Smooth muscle cell (in vitro differentiated cells): ENCODE measurements around the gene RTN4RL1. TPM values are rescaled to one million over a fixed set of nuclear protein-coding genes. Genes with fewer than 3 reads are reported as not detected.

Experiments
- DNase-seq: peaks from one replicate; lab custom pipeline; 2025; ENCODE audit not compliant: unreplicated experiment; lab: John Stamatoyannopoulos, UW
- H2AFZ ChIP-seq: fragments of 200-600 bp; sonication (generic); 2 replicates; pipeline ENCODE4 v1.6.0; 2016; ENCODE audit warnings: antibody characterized with exemption, low read depth, mild to moderate bottlenecking
- H3F3A ChIP-seq: fragments of 200-600 bp; sonication (generic); 2 replicates; pipeline ENCODE4 v1.6.0; 2017; ENCODE audit warnings: antibody characterized with exemption, low read depth
- H3K27ac ChIP-seq: fragments of 200-600 bp; sonication (generic); 2 replicates; pipeline ENCODE4 v1.5.1; 2016; ENCODE audit warnings: low read depth, mild to moderate bottlenecking
- H3K27me3 ChIP-seq: fragments of 200-600 bp; sonication (generic); 2 replicates; pipeline ENCODE4 v1.6.1; 2016; ENCODE audit warnings: low read depth, mild to moderate bottlenecking
- H3K36me3 ChIP-seq: fragments of 200-600 bp; sonication (generic); 2 replicates; pipeline ENCODE4 v1.5.1; 2016; ENCODE audit warnings: low read depth
- H3K4me1 ChIP-seq: fragments of 200-600 bp; sonication (generic); 2 replicates; pipeline ENCODE4 v1.5.1; 2016; ENCODE audit warnings: low read depth
- H3K4me2 ChIP-seq: fragments of 200-600 bp; sonication (generic); 2 replicates; pipeline ENCODE4 v1.6.0; 2016; ENCODE audit warnings: mild to moderate bottlenecking
- H3K4me3 ChIP-seq: fragments of 200-600 bp; sonication (generic); 2 replicates; pipeline ENCODE4 v1.5.1; 2016; ENCODE audit warnings: mild to moderate bottlenecking
- H3K79me2 ChIP-seq: fragments of 200-600 bp; sonication (generic); 2 replicates; pipeline ENCODE4 v1.6.0; 2016; ENCODE audit warnings: low read depth, mild to moderate bottlenecking
- H3K9ac ChIP-seq: fragments of 200-600 bp; sonication (generic); 2 replicates; pipeline ENCODE4 v1.6.0; 2016; ENCODE audit warnings: low read depth
- H3K9me3 ChIP-seq: fragments of 200-600 bp; sonication (generic); replicated peaks from 2 replicates; pipeline ENCODE4 v1.5.1; 2016; ENCODE audit warnings: low read depth
- H4K20me1 ChIP-seq: fragments of 200-600 bp; sonication (generic); 2 replicates; pipeline ENCODE4 v1.6.0; 2016; ENCODE audit warnings: low read depth
- WGBS: methylation state at CpG from one replicate; pipeline ENCODE4 v1.1.7; 2016; ENCODE audit warnings: low lambda C conversion rate; 5-methylcytosine and 5-hydroxymethylcytosine counted together
- polyA plus RNA-seq: library from polyadenylated mRNA; unstranded; fragments of >200 nt; fragmentation: Nextera tagmentation; extraction: Ambion mirVana; gene quantifications from 2 replicates; pipeline ENCODE4 v1.2.1, GENCODE V29; 2016
- total RNA-seq: library from RNA; depleted of rRNA; stranded (reverse); fragments of >200 nt; gene quantifications from 2 replicates; pipeline ENCODE4 v1.2.3, GENCODE V29; 2014
- TF ChIP-seq, protein P1 (sequence below): fragments of 200-600 bp; sonication (generic); IDR thresholded peaks from 2 replicates; pipeline ENCODE4 v1.5.1; 2017; ENCODE audit warnings: borderline replicate concordance, mild to moderate bottlenecking, antibody characterized with exemption; ENCODE audit not compliant: insufficient read depth, poor library complexity, severe bottlenecking

Gene RTN4RL1
- total and polyA plus RNA-seq, 2 experiments from 2014 or later, result not detected

DNA sequence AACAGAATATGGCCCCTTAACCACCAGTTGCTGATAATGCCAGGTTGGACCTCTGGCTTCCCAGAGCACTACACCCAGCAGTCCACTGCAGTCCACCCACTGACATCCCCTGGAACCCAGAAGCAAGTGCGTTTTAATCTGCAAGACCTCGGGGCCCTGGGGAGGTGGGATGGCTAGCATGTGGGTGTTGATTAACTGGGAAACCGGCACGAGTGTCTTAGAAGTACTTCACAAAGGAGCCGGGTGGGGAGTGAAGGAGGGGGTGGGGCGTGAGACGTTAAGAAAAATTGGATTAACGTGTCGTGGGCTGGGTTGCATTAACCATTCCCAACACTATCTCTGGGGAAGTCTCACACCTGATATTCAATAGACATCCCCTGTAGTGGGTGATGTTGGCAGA, 23.7 kb upstream of the RTN4RL1 start:
- H3K27ac ChIP-seq, result peak overlapping the region; percentile 49
- no peak for DNase-seq
- no peak overlapping the region for H3K9ac ChIP-seq
- no peaks in the 10 kb centered on the region for H4K20me1 ChIP-seq
- H3K4me2 ChIP-seq, result peak overlapping the region; percentile 91
- H3K79me2 ChIP-seq, result peaks cover 12% of the 10 kb centered on the region
- H3K4me3 ChIP-seq, result peak overlapping the region; percentile 61
- TF ChIP-seq, protein P1, sequence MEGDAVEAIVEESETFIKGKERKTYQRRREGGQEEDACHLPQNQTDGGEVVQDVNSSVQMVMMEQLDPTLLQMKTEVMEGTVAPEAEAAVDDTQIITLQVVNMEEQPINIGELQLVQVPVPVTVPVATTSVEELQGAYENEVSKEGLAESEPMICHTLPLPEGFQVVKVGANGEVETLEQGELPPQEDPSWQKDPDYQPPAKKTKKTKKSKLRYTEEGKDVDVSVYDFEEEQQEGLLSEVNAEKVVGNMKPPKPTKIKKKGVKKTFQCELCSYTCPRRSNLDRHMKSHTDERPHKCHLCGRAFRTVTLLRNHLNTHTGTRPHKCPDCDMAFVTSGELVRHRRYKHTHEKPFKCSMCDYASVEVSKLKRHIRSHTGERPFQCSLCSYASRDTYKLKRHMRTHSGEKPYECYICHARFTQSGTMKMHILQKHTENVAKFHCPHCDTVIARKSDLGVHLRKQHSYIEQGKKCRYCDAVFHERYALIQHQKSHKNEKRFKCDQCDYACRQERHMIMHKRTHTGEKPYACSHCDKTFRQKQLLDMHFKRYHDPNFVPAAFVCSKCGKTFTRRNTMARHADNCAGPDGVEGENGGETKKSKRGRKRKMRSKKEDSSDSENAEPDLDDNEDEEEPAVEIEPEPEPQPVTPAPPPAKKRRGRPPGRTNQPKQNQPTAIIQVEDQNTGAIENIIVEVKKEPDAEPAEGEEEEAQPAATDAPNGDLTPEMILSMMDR, result no peak
- H3K36me3 ChIP-seq, result no peaks in the 10 kb centered on the region
- WGBS, result 59% methylated on average over 9 of the region's 9 CpGs
- peaks cover 13% of the 10 kb centered on the region for H3K27me3 ChIP-seq
- peaks cover 6% of the 10 kb centered on the region for H3F3A ChIP-seq
- no peaks in the 10 kb centered on the region for H3K9me3 ChIP-seq
- H2AFZ ChIP-seq, result no peak overlapping the region
- peaks cover 14% of the 10 kb centered on the region for H3K4me1 ChIP-seq

DNA sequence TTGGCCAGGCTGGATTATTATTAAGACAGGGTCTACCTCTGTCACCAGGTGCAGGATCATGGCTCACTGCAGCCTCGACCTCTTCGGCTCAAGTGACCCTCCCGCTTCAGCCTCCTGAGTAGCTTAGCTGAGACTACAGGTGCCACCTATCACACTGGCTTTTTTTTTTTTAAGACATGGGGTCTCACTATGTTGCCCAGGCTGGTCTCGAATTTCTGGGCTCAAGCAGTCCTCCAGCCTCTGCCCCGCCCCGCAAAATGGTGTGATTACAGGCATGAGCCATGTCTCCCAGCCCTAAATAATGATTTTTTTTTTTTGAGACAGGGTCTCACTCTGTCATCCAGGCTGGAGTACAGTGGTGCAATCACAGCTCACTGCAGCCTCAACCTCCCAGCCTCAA, 22.5 kb upstream of the RTN4RL1 start:
- Histone ChIP-seq H3K4me1 (peaks cover 18% of the 10 kb centered on the region), H3K79me2 (peaks cover 17% of the 10 kb centered on the region), H3K27me3 (peaks cover 13% of the 10 kb centered on the region), H3K27ac (no peak overlapping the region), H3K9me3 (no peaks in the 10 kb centered on the region), H3F3A (peaks cover 12% of the 10 kb centered on the region), H3K4me3 (no peak overlapping the region), H2AFZ (no peak overlapping the region), H3K36me3 (no peaks in the 10 kb centered on the region), H4K20me1 (no peaks in the 10 kb centered on the region), H3K4me2 (no peak overlapping the region), H3K9ac (no peak overlapping the region)
- 94% methylated on average over 6 of the region's 6 CpGs for WGBS
- TF ChIP-seq, protein P1, result no peak
- no peak for DNase-seq

DNA sequence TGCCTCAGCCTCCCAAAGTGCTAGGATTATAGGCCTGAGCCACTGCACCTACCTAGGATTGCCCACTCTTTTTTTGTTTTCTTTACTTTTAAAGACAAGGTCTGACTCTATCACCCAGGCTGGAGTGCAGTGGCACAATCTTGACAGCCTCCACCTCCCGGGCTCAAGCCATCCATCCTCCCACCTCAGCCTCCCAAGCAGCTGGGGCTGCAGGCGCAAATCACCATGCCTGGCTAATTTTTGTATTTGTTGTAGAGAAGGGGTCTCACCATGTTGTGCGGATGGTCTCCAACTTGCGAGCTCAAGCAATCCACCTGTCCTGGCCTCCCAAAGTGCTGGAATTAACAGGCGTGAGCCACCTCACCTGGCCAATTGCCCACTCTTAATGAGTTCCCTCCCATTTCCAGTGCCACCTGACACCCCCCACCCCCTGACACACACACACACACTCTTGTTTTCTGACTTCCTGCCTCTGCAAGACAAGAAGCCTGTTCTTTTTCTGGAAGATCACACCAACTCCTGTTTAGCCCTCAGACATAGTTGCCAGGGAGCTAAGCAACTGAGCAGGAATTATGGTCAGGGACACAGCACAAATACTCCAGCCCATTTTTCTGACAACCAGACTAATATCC, 19.2 kb upstream of the RTN4RL1 start:
- Histone ChIP-seq H3K27me3 (no peaks in the 10 kb centered on the region), H3K9ac (no peak overlapping the region), H4K20me1 (no peaks in the 10 kb centered on the region), H3K4me3 (no peak overlapping the region), H3K27ac (peak overlapping the region; percentile 86), H3F3A (peaks cover 12% of the 10 kb centered on the region), H3K79me2 (peaks cover 21% of the 10 kb centered on the region), H3K4me1 (peaks cover 12% of the 10 kb centered on the region), H2AFZ (no peak overlapping the region), H3K9me3 (no peaks in the 10 kb centered on the region), H3K4me2 (no peak overlapping the region), H3K36me3 (no peaks in the 10 kb centered on the region)
- TF ChIP-seq, protein P1, result no peak
- WGBS, result 98% methylated on average over 5 of the region's 5 CpGs
- no peak for DNase-seq

DNA sequence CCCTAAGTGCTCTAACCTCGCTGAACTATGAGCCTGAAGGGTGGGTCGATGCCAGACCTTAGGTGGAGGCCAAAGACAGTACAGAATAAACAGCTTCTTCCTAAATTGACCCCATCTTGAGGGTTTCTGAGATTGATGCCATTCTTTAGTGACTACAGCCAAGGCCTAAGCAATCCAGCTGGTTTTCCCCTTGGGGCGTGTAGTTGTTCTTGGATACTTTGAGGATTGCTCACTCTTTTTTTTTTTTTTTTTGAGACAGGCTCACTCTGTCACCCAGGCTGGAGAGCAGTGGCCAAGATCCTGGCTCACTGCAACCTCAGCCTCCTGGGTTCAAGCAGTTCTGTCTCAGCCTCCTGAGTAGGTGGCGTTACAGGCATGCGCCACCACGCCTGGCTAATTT, 18.7 kb upstream of the RTN4RL1 start:
- Histone ChIP-seq H3K4me1 (peaks cover 7% of the 10 kb centered on the region), H3K4me3 (no peak overlapping the region), H4K20me1 (no peaks in the 10 kb centered on the region), H3K79me2 (peaks cover 21% of the 10 kb centered on the region), H3K27me3 (no peaks in the 10 kb centered on the region), H3K9me3 (no peaks in the 10 kb centered on the region), H2AFZ (no peak overlapping the region), H3K4me2 (peak overlapping the region; percentile 87), H3K27ac (peak overlapping the region; percentile 86), H3K36me3 (no peaks in the 10 kb centered on the region), H3F3A (peaks cover 12% of the 10 kb centered on the region), H3K9ac (peak overlapping the region; percentile 22)
- TF ChIP-seq, protein P1, result no peak
- WGBS, result 85% methylated on average over 6 of the region's 6 CpGs
- no peak for DNase-seq
